Chondrocyte (in vitro differentiated cells): ENCODE results near the gene ZMYND19. TPM values are rescaled to one million over a fixed set of nuclear protein-coding genes. Genes with fewer than 3 reads are reported as not detected.

ENCODE experiments used
- DNase-seq: peaks from one replicate; pipeline ENCODE4 v3.0.0; 2021; ENCODE audit warnings: mixed read lengths, low spot score
- H3K27ac Mint-ChIP-seq: one replicate; pipeline ENCODE4 v1.8.0; 2021; ENCODE audit warnings: mild to moderate bottlenecking, moderate library complexity, mixed read lengths; ENCODE audit not compliant: unreplicated experiment
- H3K27me3 Mint-ChIP-seq: 2 replicates; pipeline ENCODE4 v1.8.0; 2021; ENCODE audit warnings: low read depth, mixed read lengths
- H3K36me3 Mint-ChIP-seq: 2 replicates; pipeline ENCODE4 v1.8.0; 2021; ENCODE audit warnings: low read depth, mixed read lengths
- H3K4me1 Mint-ChIP-seq: 2 replicates; pipeline ENCODE4 v1.8.0; 2021; ENCODE audit warnings: low read depth, mild to moderate bottlenecking, mixed read lengths
- H3K4me3 Mint-ChIP-seq: one replicate; pipeline ENCODE4 v1.8.0; 2021; ENCODE audit warnings: mild to moderate bottlenecking, moderate library complexity, mixed read lengths; ENCODE audit not compliant: unreplicated experiment
- H3K9me3 Mint-ChIP-seq: 2 replicates; pipeline ENCODE4 v1.8.0; 2021; ENCODE audit warnings: low read depth, mixed read lengths
- long read RNA-seq: library from polyadenylated mRNA; stranded (forward); transcript quantifications from one replicate; pipeline ENCODE4 v2.0.0, GENCODE V29; 2021
- total RNA-seq: library from RNA; stranded (reverse); gene quantifications from 3 replicates; pipeline ENCODE4 v1.2.1, GENCODE V29; 2021
- TF ChIP-seq, protein P1 (sequence below): fragments of 200-600 bp; sonication (generic); IDR thresholded peaks from 2 replicates; pipeline ENCODE4 v1.5.0; 2021; ENCODE audit warnings: antibody characterized with exemption, mild to moderate bottlenecking, moderate library complexity

Gene ZMYND19
- 32.5 to 34.8 TPM (median 33.0 TPM) in 3 replicates for total RNA-seq
- long read RNA-seq, transcript ZMYND19-201 (6 exons, 1,375 nt), result major isoform, 21 of 27 reads
- long read RNA-seq, partial matches to known transcripts, result 2 of 27 reads
- long read RNA-seq, other reads (novel, unspliced or antisense), result 4 of 27 reads

DNA sequence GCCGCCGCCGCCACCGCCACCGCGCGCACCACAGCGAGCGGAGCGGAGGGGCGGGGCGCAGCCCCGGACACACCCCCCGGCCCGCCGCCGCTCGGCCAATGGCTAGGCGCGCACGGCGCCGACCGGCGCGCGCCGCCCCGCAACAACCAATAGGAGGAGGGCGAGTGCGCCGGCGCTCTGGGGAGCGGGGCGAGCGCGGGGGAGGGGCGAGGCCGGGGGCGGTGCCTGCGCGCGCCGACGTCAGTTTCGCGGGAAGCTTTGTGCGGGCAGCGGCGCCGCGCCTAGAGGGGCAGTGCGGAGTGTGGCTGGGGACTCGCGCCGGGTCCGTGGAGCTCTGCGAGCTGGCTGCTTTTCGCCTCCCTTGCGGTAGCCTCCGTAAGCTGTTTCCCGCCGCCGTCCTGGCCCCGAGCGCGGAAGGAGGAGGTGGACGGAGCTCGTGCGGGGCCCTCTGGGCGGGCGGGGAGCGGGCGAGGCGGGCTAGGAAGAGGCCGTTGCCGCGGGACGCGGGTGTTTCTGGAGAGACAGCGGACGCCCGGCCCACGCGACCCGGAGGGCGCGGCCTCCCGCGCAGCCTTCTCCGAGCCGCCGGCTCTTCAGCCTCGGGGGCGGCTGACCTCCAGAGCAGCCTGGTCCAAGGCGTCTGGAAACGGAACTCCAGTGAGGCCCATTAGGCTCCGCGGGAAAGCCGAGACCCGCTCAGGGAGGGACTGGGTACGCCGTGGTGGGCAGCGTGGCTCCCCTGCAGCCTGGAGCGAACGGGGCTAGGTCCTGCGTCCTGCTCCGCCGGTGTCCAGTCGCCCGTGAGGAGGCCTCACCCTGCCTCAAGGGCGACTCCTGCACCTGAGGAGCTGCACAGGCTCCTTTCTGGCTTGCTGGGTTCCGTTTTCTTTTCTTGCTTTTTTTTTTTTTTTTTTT lies at the start of gene ZMYND19:
TSS of gene ZMYND19 (minus strand) at position 44 of the 915 bp plus-strand sequence. CDS start 249 bp downstream, outside the sequence.
- Mint-ChIP-seq H3K27ac (peak within 1 kb of the TSS; percentile 92), H3K4me3 (peak within 1 kb of the TSS; percentile 91), H3K9me3 (no peaks in the 10 kb centered on the region), H3K27me3 (no peaks in the 10 kb centered on the region), H3K4me1 (peaks cover 9% of the 10 kb centered on the region), H3K36me3 (peaks cover 10% of the 10 kb centered on the region)
- no peak for DNase-seq
- TF ChIP-seq, protein P1, sequence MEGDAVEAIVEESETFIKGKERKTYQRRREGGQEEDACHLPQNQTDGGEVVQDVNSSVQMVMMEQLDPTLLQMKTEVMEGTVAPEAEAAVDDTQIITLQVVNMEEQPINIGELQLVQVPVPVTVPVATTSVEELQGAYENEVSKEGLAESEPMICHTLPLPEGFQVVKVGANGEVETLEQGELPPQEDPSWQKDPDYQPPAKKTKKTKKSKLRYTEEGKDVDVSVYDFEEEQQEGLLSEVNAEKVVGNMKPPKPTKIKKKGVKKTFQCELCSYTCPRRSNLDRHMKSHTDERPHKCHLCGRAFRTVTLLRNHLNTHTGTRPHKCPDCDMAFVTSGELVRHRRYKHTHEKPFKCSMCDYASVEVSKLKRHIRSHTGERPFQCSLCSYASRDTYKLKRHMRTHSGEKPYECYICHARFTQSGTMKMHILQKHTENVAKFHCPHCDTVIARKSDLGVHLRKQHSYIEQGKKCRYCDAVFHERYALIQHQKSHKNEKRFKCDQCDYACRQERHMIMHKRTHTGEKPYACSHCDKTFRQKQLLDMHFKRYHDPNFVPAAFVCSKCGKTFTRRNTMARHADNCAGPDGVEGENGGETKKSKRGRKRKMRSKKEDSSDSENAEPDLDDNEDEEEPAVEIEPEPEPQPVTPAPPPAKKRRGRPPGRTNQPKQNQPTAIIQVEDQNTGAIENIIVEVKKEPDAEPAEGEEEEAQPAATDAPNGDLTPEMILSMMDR, result peak; percentile 18

DNA sequence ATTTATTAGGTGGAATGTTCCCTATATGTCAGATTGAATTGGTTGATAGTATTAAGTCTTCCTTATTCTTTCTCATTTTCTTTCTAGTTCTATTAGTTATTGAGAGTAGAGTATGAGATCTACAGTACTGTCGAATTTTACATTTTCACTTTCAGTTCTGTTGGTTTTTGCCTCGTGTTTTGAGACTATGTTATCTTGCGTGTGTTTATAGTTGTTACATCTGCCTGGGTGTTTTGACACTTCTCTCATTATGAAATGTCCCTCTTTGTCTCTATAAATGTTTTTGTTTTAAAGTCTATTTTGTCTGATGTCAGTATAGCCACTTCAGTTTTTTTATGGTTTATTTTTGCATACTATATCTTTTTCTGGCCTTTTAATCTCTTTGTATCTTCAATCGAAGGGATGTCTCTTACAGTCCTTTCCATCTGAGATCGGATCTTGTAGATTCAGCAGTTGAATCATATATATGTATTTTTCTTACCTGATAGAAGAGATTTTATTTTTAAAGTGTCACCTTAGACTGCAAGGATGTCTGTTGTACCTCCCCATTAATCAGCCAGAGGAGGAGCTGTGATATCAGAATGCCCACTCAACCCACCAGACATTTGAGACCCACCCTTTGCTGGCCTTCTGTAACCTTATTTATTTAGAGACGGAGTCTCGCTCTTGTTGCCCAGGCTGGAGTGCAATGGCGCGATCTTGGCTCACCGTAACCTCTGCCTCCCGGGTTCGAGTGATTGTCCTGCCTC lies 49.2 kb upstream of the ZMYND19 start:
- TF ChIP-seq, protein P1, result no peak
- Mint-ChIP-seq H3K27ac (no peak overlapping the region), H3K4me1 (peaks cover 15% of the 10 kb centered on the region), H3K36me3 (no peaks in the 10 kb centered on the region), H3K9me3 (no peaks in the 10 kb centered on the region), H3K27me3 (no peaks in the 10 kb centered on the region), H3K4me3 (no peak overlapping the region)
- DNase-seq, result no peak

DNA sequence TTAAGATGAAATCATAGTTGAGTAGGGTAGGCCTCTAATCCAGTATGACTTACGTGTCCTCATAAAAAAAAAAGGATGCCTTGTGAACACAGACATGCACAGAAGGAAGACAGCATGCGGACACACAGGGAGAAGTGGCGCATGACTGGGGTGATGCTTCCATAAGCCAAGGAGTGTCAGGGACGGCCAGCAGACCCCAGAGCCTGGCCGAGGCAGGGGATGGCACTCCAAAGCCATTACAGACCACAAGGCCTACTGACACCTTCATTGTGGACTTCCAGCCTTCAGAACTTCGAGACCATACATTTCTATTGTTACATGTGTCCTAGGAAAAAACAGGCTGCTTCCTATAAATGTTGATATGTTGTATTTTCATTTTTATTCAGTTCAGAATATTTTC lies 48.4 kb upstream of the ZMYND19 start:
- H3K27ac Mint-ChIP-seq, result no peak overlapping the region
- H3K36me3 Mint-ChIP-seq, result no peaks in the 10 kb centered on the region
- DNase-seq, result peak; percentile 36
- H3K9me3 Mint-ChIP-seq, result no peaks in the 10 kb centered on the region
- no peaks in the 10 kb centered on the region for H3K27me3 Mint-ChIP-seq
- peaks cover 15% of the 10 kb centered on the region for H3K4me1 Mint-ChIP-seq
- TF ChIP-seq, protein P1, result no peak
- H3K4me3 Mint-ChIP-seq, result no peak overlapping the region

DNA sequence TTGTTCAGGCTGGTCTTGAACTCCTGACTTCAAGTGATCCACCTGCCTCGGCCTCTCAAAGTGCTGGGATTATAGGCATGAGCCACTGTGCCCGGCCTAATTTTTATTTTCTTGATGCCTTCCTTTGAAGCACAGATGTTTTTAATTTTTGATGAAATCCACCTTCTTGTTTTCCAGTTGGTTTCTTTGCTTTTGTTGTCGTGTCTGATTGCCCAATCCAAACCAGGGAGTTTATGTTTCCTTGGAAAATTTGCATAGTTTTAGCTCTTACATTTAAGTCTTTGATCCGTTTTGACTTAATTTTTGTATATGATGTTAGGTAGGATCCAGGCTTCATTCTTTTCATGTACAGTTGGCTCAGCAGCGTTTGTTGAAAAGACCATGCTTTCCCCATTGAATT lies 43.7 kb upstream of the ZMYND19 start:
- Mint-ChIP-seq H3K4me3 (no peak overlapping the region), H3K36me3 (no peaks in the 10 kb centered on the region), H3K27me3 (no peaks in the 10 kb centered on the region), H3K9me3 (no peaks in the 10 kb centered on the region), H3K27ac (no peak overlapping the region), H3K4me1 (peaks cover 31% of the 10 kb centered on the region)
- TF ChIP-seq, protein P1, result no peak
- DNase-seq, result no peak
